Measurements from ENCODE around the gene OAF. TPM values are rescaled to one million over a fixed set of nuclear protein-coding genes. Genes with fewer than 3 reads are reported as not detected.
A peak's percentile ranks its signal among the peaks of the same experiment; 100 is the strongest.

OAF gene
- total RNA-seq, 1 donor from 2014 or later: 67.5 TPM

- Mint-ChIP-seq H3K9me3 (no peaks in the 10 kb centered on the region), H3K36me3 (peaks cover 3% of the 10 kb centered on the region), H3K4me1 (ENCODE audit: unreplicated experiment) (peaks cover 20% of the 10 kb centered on the region), H3K4me3 (no peak overlapping the region), H3K27ac (no peak overlapping the region), H3K27me3 (peaks cover 30% of the 10 kb centered on the region)
- DNase-seq (ENCODE audit: extremely low spot score, unreplicated experiment): no peak
- TF ChIP-seq CTCF (conservative IDR thresholded peaks at IDR 0.05): no peak
Measured at GRCh38 chr11:120230433-120231071, 19.7 kb downstream of the OAF start.

GRCh38 chr11:120231963-120232362, 21.1 kb downstream of the OAF start:
- no peaks in the 10 kb centered on the region for H3K9me3 Mint-ChIP-seq
- H3K36me3 Mint-ChIP-seq: no peaks in the 10 kb centered on the region
- H3K4me3 Mint-ChIP-seq: no peak overlapping the region
- H3K27me3 Mint-ChIP-seq: peaks cover 38% of the 10 kb centered on the region
- no peak for TF ChIP-seq CTCF (conservative IDR thresholded peaks at IDR 0.05)
- H3K27ac Mint-ChIP-seq: no peak overlapping the region
- H3K4me1 Mint-ChIP-seq (ENCODE audit: unreplicated experiment): peaks cover 16% of the 10 kb centered on the region
- DNase-seq (ENCODE audit: extremely low spot score, unreplicated experiment): no peak

GRCh38 chr11:120233207-120233803, 22.5 kb downstream of the OAF start:
- no peak overlapping the region for H3K4me3 Mint-ChIP-seq
- no peak for TF ChIP-seq CTCF (conservative IDR thresholded peaks at IDR 0.05)
- H3K27ac Mint-ChIP-seq: no peak overlapping the region
- peaks cover 16% of the 10 kb centered on the region for H3K4me1 Mint-ChIP-seq (ENCODE audit: unreplicated experiment)
- H3K36me3 Mint-ChIP-seq: no peaks in the 10 kb centered on the region
- peaks cover 52% of the 10 kb centered on the region for H3K27me3 Mint-ChIP-seq
- no peak for DNase-seq (ENCODE audit: extremely low spot score, unreplicated experiment)
- H3K9me3 Mint-ChIP-seq: no peaks in the 10 kb centered on the region

- peak; percentile 79 for DNase-seq (ENCODE audit: extremely low spot score, unreplicated experiment)
- no peaks in the 10 kb centered on the region for H3K36me3 Mint-ChIP-seq
- peaks cover 9% of the 10 kb centered on the region for H3K4me1 Mint-ChIP-seq (ENCODE audit: unreplicated experiment)
- H3K9me3 Mint-ChIP-seq: no peaks in the 10 kb centered on the region
- TF ChIP-seq CTCF (conservative IDR thresholded peaks at IDR 0.05): peak; percentile 87
- no peak overlapping the region for H3K4me3 Mint-ChIP-seq
- peak overlapping the region; percentile 15 for H3K27ac Mint-ChIP-seq
- peaks cover 62% of the 10 kb centered on the region for H3K27me3 Mint-ChIP-seq
Measured at GRCh38 chr11:120235024-120235628, 24.3 kb downstream of the OAF start.

GRCh38 chr11:120236169-120237107, 25.6 kb downstream of the OAF start:
- Mint-ChIP-seq H3K4me3 (no peak overlapping the region), H3K27me3 (peaks cover 75% of the 10 kb centered on the region), H3K4me1 (ENCODE audit: unreplicated experiment) (peaks cover 13% of the 10 kb centered on the region), H3K9me3 (no peaks in the 10 kb centered on the region), H3K36me3 (no peaks in the 10 kb centered on the region), H3K27ac (peak overlapping the region; percentile 80)
- DNase-seq (ENCODE audit: extremely low spot score, unreplicated experiment): no peak
- no peak for TF ChIP-seq CTCF (conservative IDR thresholded peaks at IDR 0.05)
